ENCODE data around the gene UGT1A7. TPM values are rescaled to one million over a fixed set of nuclear protein-coding genes. Genes with fewer than 3 reads are reported as not detected.
"Not testable (repeated sequence)": the region's sequence is repeated elsewhere in the genome, so short reads cannot be mapped to it uniquely, and the experiment has no call there.

The UGT1A7 gene
- total RNA-seq, 2 donors from 2014 or later, result not detected

GRCh38 chr2:233713262-233713615 lies 31.5 kb downstream of the UGT1A7 start:
- 50 to 67% methylated on average over 7 of the region's 7 CpGs for WGBS, 2 donors
- Histone ChIP-seq H3K27ac (no peak overlapping the region), H3K4me1 (no peaks in the 10 kb centered on the region), H3K4me3 (no peak overlapping the region), H3K27me3 (no peaks in the 10 kb centered on the region), H3K36me3 (replicated peaks in 1 of 2; ENCODE audit: insufficient read depth in 1 of 2, low read depth in 2 of 2) (no peaks in the 10 kb centered on the region), H3K9me3 (no peaks in the 10 kb centered on the region)
- intact Hi-C loops (cut with DNase I), result no loop called here
- TF ChIP-seq POLR2A (IDR thresholded peaks at IDR 0.05) (no peak), CTCF (IDR thresholded peaks at IDR 0.05) (no peak)
- ATAC-seq (no peak), DNase-seq (no peak)

- intact Hi-C loops (cut with DNase I), result no loop called here
- no peak overlapping the region for H3K27ac ChIP-seq
- no peaks in the 10 kb centered on the region for H3K36me3 ChIP-seq (replicated peaks in 1 of 2; ENCODE audit: insufficient read depth in 1 of 2, low read depth in 2 of 2)
- TF ChIP-seq POLR2A (IDR thresholded peaks at IDR 0.05), result no peak
- no peak for TF ChIP-seq CTCF (IDR thresholded peaks at IDR 0.05)
- WGBS, 2 donors, result 49 to 57% methylated on average over 2 of the region's 2 CpGs
- ATAC-seq (no peak), DNase-seq (no peak)
- no peak overlapping the region for H3K4me3 ChIP-seq
- no peaks in the 10 kb centered on the region for H3K9me3 ChIP-seq
- no peaks in the 10 kb centered on the region for H3K27me3 ChIP-seq
- no peaks in the 10 kb centered on the region for H3K4me1 ChIP-seq
These were observed 32.4 kb downstream of the UGT1A7 start for GRCh38 chr2:233714121-233714520.

- TF ChIP-seq POLR2A (IDR thresholded peaks at IDR 0.05) (no peak), CTCF (IDR thresholded peaks at IDR 0.05) (no peak)
- no peak within 1 kb of the TSS for H3K4me3 ChIP-seq
- WGBS, 2 donors, result 62 to 69% methylated on average over 4 to 7 of the region's 7 CpGs
- no peaks in the 10 kb centered on the region for H3K9me3 ChIP-seq
- ATAC-seq (no peak), DNase-seq (no peak)
- intact Hi-C loops (cut with DNase I), result no loop called here
- no peaks in the 10 kb centered on the region for H3K4me1 ChIP-seq
- H3K36me3 ChIP-seq (replicated peaks in 1 of 2; ENCODE audit: insufficient read depth in 1 of 2, low read depth in 2 of 2), result no peaks in the 10 kb centered on the region
- H3K27ac ChIP-seq, result no peak within 1 kb of the TSS
- H3K27me3 ChIP-seq, result no peaks in the 10 kb centered on the region
These were observed 36.9 kb downstream of the UGT1A7 start, which contains the start of gene UGT1A4 for GRCh38 chr2:233718552-233718951. TSS of gene UGT1A4 (plus strand) at chr2:233718736. CDS start at chr2:233718821, 85 bp downstream.

- H3K36me3 ChIP-seq (replicated peaks in 1 of 2; ENCODE audit: insufficient read depth in 1 of 2, low read depth in 2 of 2), result no peaks in the 10 kb centered on the region
- DNase-seq (no peak), ATAC-seq (no peak)
- H3K9me3 ChIP-seq, result no peaks in the 10 kb centered on the region
- intact Hi-C loops (cut with DNase I), result no loop called here
- TF ChIP-seq CTCF (IDR thresholded peaks at IDR 0.05) (no peak), POLR2A (IDR thresholded peaks at IDR 0.05) (no peak)
- H3K4me3 ChIP-seq, result no peak within 1 kb of the TSS
- no peaks in the 10 kb centered on the region for H3K4me1 ChIP-seq
- no peaks in the 10 kb centered on the region for H3K27me3 ChIP-seq
- 57 to 63% methylated on average over 8 of the region's 8 CpGs for WGBS, 2 donors
- no peak within 1 kb of the TSS for H3K27ac ChIP-seq
These were observed 47.1 kb downstream of the UGT1A7 start, which contains the start of gene UGT1A3 for GRCh38 chr2:233728723-233729301. TSS of gene UGT1A3 (plus strand) at chr2:233729042. CDS start at chr2:233729127, 85 bp downstream.

- DNase-seq; intact Hi-C loops (cut with DNase I): not testable (repeated sequence)
- 70 to 77% methylated on average over 10 to 14 of the region's 14 CpGs for WGBS, 2 donors
These were observed 55.4 kb downstream of the UGT1A7 start for GRCh38 chr2:233736868-233737653.

More at GRCh38 chr2:233736868-233737653, 55.4 kb downstream of the UGT1A7 start:
- not testable (repeated sequence) for H3K27ac ChIP-seq; H3K27me3 ChIP-seq; ATAC-seq; H3K36me3 ChIP-seq (replicated peaks in 1 of 2; ENCODE audit: insufficient read depth in 1 of 2, low read depth in 2 of 2); H3K4me3 ChIP-seq; H3K9me3 ChIP-seq; H3K4me1 ChIP-seq

All from body of pancreas (tissue), 4 donors.